Urinary bladder (tissue), 4 donors: Measurements from ENCODE around the gene ADD2. TPM values are rescaled to one million over a fixed set of nuclear protein-coding genes. Genes with fewer than 3 reads are reported as not detected.
A peak's percentile ranks its signal among the peaks of the same experiment; 100 is the strongest.
"Not testable (repeated sequence)": the region's sequence is repeated elsewhere in the genome, so short reads cannot be mapped to it uniquely, and the experiment has no call there.

Source experiments
- DNase-seq: peaks from one replicate; pipeline ENCODE4 v3.0.0-alpha.2; 2015; ENCODE audit errors: extremely low spot score
- H3K27ac ChIP-seq: one replicate; pipeline ENCODE4 v1.5.1; 2013; ENCODE audit warnings: low read depth, mild to moderate bottlenecking, moderate library complexity
- H3K36me3 ChIP-seq: one replicate; pipeline ENCODE4 v1.6.1; 2013; ENCODE audit warnings: mild to moderate bottlenecking, moderate library complexity; ENCODE audit not compliant: insufficient read depth
- H3K4me1 ChIP-seq: one replicate; pipeline ENCODE4 v1.6.1; 2013; ENCODE audit warnings: mild to moderate bottlenecking, moderate library complexity; ENCODE audit not compliant: insufficient read depth
- H3K4me3 ChIP-seq: one replicate; pipeline ENCODE4 v1.5.1; 2013; ENCODE audit warnings: low read depth, low read length
- WGBS: extraction: QIAGEN DNeasy Blood & Tissue Kit; methylation state at CpG from one replicate; pipeline ENCODE4 v1.1.7; 2013; 5-methylcytosine and 5-hydroxymethylcytosine counted together
- polyA plus RNA-seq: library from polyadenylated mRNA; stranded (reverse); fragments of 200-250 nt; gene quantifications from one replicate; pipeline ENCODE4 v1.2.3, GENCODE V29; 2013
- total RNA-seq: library from RNA; depleted of rRNA; stranded (reverse); fragments of >200 nt; gene quantifications from one replicate; pipeline ENCODE4 v1.2.3, GENCODE V29; 2014
- donor health status: healthy with polysubstance abuse.
- donor health status: healthy.

ADD2 gene
- total and polyA plus RNA-seq, 2 donors = 0.33 to 3.5 TPM

DNA sequence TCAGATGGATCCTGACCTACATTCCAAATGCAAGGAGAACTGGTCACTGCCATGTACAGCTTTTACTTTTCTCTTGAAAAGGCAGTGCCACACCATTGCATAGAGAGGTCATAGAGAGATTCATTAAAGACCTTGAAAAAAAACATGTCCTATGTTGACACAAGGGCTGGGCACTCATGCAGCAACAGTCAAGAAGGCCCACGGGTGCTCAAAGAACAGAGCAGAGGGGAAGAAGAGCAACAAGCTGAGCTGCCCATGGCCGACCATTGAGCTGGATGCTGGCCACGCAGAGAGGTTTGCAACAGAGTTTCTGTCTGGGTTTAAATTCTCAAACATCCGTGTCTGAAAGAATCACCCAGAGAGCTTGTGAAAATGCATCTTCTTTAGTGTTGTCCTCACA lies 99.1 kb downstream of the ADD2 start:
- Histone ChIP-seq H3K4me3 (no peak overlapping the region), H3K4me1 (no peaks in the 10 kb centered on the region), H3K27ac (no peak overlapping the region), H3K36me3 (no peaks in the 10 kb centered on the region)
- WGBS = 83% methylated on average over 4 of the region's 4 CpGs
- no peak for DNase-seq

DNA sequence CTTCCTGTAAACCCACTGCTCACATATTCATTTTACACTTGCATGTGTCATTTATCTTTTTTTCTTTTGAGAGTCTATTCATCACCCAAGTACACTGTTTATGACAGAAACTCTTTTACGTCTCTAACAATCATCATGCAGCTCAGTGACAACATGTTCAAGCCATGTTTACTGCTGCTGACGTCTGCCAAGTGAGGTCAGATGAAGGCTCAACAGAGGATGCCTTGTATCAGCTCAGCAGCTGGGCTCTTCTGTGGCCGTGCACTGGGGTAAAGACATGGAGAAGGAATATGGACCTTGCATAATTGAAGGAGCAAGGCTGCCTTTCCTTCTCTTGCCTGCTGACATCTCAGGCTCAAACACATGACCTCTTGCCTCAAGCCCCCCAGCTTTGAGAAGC lies 99.6 kb downstream of the ADD2 start:
- H3K4me3 ChIP-seq = no peak overlapping the region
- H3K36me3 ChIP-seq = no peaks in the 10 kb centered on the region
- DNase-seq = no peak
- H3K4me1 ChIP-seq = no peaks in the 10 kb centered on the region
- no peak overlapping the region for H3K27ac ChIP-seq
- WGBS = 54% methylated on average over 3 of the region's 3 CpGs

DNA sequence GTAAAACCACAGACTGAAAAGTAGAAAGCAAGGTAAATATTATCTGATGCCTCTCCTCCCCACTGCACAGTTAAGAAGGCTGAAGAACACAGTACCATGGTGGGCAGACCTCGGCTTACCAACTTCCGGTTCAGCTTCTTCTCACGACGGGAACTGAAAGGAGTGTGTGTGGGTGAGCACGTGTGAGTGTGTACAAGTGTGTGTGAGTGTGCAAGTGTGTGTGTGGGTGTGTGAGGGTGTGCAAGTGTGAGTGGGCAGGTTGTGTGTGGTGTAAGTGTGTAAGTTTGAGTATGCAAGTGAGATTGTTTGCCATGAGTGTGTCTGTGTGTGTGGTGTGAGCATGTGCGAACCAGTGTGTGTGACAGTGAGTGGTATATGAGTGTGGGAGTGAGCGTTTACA lies 103.5 kb downstream of the ADD2 start:
- WGBS = 75% methylated on average over 7 of the region's 7 CpGs
- no peak for DNase-seq
- no peaks in the 10 kb centered on the region for H3K36me3 ChIP-seq
- H3K4me1 ChIP-seq = no peaks in the 10 kb centered on the region
- H3K27ac ChIP-seq = no peak overlapping the region
- no peak overlapping the region for H3K4me3 ChIP-seq

- Histone ChIP-seq H3K36me3 (no peaks in the 10 kb centered on the region), H3K27ac (no peak overlapping the region), H3K4me1 (no peaks in the 10 kb centered on the region), H3K4me3 (no peak overlapping the region)
- WGBS = 83% methylated on average over 10 of the region's 10 CpGs
- no peak for DNase-seq
Observed at GRCh38 chr2:70663411-70663810, 104.6 kb downstream of the ADD2 start.

GRCh38 chr2:70659551-70659950 lies 108.4 kb downstream of the ADD2 start:
- no peak overlapping the region for H3K27ac ChIP-seq
- no peak overlapping the region for H3K4me3 ChIP-seq
- H3K36me3 ChIP-seq = no peaks in the 10 kb centered on the region
- 82% methylated on average over 5 of the region's 5 CpGs for WGBS
- no peaks in the 10 kb centered on the region for H3K4me1 ChIP-seq
- DNase-seq = no peak

GRCh38 chr2:70658476-70658875 lies 109.5 kb downstream of the ADD2 start:
- DNase-seq = no peak
- Histone ChIP-seq H3K4me3 (no peak overlapping the region), H3K4me1 (no peaks in the 10 kb centered on the region), H3K27ac (no peak overlapping the region), H3K36me3 (no peaks in the 10 kb centered on the region)
- 49% methylated on average over 2 of the region's 2 CpGs for WGBS

DNA sequence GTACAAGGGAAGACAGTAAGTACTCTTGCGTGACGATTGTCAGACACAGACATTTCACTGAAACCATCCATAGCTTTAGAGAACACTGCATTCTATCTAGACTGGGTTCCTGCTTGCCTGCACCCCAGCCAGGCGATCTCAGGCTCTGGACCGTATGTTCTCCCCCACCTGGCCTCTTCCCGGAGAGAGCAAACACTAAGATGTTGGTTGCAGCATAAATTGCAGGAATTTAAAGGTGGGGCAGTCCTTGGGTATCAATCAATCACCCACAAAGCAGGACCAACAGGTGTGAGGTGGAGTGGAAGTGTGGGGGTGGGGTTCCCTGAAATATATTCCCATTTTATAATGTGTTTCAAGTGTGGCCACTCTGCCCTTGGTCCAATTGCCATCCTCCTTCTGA lies 110.8 kb downstream of the ADD2 start:
- no peak overlapping the region for H3K27ac ChIP-seq
- 55% methylated on average over 5 of the region's 5 CpGs for WGBS
- no peaks in the 10 kb centered on the region for H3K36me3 ChIP-seq
- H3K4me1 ChIP-seq = no peaks in the 10 kb centered on the region
- DNase-seq = no peak
- H3K4me3 ChIP-seq = no peak overlapping the region

DNA sequence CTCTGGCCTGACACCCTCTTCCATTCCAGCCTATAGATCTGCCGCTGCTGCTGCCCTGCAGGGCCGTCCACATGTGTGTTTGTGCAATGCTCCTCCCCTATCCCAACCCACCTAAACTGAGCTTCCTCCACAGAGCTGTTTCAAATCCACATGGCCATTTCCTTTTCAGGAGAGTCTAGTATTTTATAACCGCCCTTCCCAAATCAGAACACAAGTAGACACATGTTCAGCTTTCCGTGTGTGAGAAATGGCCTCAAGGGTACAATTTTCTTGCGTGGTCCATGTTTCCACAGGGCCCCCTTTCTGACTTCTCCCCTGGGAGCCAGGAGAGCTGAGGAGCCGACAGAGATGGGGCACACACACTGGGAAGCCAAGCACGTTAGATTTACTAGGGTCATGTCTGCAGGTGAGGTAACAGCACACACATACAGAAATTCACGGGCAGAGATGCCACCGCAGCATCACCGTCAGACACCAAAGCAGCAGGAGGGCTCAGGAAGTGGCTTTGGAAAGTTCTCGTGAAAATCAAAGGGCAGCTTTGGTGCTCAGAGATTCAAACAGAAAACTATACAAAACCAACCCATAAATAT lies 111.5 kb downstream of the ADD2 start:
- Histone ChIP-seq H3K27ac (no peak overlapping the region), H3K4me1 (no peaks in the 10 kb centered on the region), H3K4me3 (no peak overlapping the region), H3K36me3 (no peaks in the 10 kb centered on the region)
- WGBS = 68% methylated on average over 11 of the region's 11 CpGs
- DNase-seq = no peak

DNA sequence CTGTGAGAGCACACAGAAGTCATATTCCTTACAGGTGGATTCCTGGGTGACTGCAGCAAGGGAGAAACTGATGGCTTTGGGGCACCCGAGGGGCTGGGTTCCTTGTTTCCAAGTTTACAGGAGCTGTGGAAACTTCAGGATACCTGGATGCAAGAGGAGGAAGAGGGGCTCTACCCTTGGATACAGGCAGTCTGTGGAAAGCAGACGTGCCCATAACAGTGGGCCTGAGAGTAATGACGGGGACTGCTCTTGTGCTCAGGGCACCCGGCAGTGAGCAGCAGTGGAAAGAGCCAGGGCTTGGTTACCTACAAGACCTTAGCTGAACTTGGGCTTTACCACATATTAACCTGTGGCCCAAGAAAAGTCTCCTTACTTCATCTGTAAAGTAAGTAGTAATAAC lies 112.2 kb downstream of the ADD2 start:
- no peak overlapping the region for H3K4me3 ChIP-seq
- no peak for DNase-seq
- H3K4me1 ChIP-seq = no peaks in the 10 kb centered on the region
- H3K27ac ChIP-seq = no peak overlapping the region
- H3K36me3 ChIP-seq = no peaks in the 10 kb centered on the region
- WGBS = 78% methylated on average over 4 of the region's 4 CpGs

- not testable (repeated sequence) for H3K27ac ChIP-seq, H3K4me3 ChIP-seq, H3K36me3 ChIP-seq, DNase-seq, H3K4me1 ChIP-seq
- WGBS = 59% methylated on average over 6 of the region's 6 CpGs
Observed at GRCh38 chr2:70655211-70655610, 112.8 kb downstream of the ADD2 start.

- Histone ChIP-seq H3K27ac (no peak overlapping the region), H3K36me3 (no peaks in the 10 kb centered on the region), H3K4me1 (no peaks in the 10 kb centered on the region), H3K4me3 (no peak overlapping the region)
- WGBS = 88% methylated on average over 2 of the region's 2 CpGs
- no peak for DNase-seq
Observed at GRCh38 chr2:70651727-70652126, 116.3 kb downstream of the ADD2 start.

DNA sequence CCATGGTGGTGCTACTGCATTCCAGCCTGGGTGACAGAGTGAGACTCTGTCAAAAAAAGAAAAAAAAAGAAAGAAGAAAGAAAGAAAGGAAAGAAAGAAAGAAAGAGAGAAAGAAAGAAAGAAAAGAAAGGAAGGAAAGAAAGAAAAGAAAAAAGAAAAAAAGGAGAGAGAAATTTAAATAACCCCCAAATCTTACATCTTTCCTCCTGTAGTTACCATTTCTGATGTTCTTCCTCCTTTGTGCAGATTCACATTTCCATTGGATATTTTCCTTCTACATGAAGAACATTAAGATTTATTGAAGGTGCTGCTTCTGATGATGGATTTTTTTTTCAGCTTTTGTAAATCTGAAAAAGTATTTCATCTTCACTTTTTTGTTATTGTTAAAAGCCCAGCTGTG lies 117.0 kb downstream of the ADD2 start:
- no peaks in the 10 kb centered on the region for H3K4me1 ChIP-seq
- DNase-seq = no peak
- no peaks in the 10 kb centered on the region for H3K36me3 ChIP-seq
- H3K27ac ChIP-seq = no peak overlapping the region
- no peak overlapping the region for H3K4me3 ChIP-seq

DNA sequence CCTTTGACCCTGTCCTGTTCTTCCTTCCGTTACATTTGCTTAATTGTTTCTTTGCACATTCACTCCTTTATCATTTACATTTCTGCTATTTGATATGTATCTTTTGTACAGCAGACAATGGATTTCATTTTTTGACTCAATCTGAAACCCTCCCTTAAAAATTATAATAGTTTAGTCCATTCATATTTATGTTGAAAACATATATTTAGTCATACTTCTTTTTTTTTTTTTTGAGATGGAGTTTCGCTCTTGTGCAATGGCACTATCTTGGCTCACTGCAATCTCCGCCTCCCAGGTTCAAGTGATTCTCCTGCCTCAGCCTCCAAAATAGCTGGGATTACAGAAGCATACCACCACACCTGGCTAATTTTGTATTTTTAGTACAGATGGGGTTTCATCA lies 119.0 kb downstream of the ADD2 start:
- WGBS = 93% methylated on average over 3 of the region's 3 CpGs
- no peak for DNase-seq

DNA sequence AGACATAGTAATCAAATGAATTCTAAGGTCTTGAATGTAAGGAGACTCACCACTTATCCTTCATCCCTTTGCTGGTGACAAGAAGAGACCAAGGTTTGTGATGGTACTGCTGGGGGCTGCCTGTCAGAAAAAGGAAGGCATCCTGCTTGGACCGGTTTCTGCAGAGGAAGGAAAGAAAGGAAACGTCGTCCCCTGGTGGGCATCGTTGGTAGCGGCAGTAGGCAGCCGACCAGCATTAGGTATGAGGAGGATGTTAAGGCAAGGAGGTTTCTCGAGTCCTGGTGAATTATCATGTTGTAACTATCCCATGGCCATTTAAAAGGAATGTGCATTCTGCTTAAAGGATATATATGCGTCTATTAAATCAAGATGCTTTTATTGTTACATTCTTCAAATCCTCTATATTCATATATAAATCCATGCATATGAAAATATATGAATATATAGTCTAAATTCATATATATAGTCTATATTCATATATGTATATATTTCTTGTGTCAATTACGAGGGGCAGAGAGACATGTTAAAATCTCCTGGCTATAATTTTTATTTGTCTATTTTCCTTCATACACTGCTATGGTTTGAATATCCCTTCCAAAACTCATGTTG lies 120.0 kb downstream of the ADD2 start:
- WGBS = 4% methylated on average over 9 of the region's 9 CpGs
- Histone ChIP-seq H3K4me1 (no peaks in the 10 kb centered on the region), H3K27ac (no peak overlapping the region), H3K4me3 (no peak overlapping the region), H3K36me3 (no peaks in the 10 kb centered on the region)
- DNase-seq = peak; percentile 25

More for the DNA sequence above, 119.0 kb downstream of the ADD2 start:
- no peaks in the 10 kb centered on the region for H3K36me3 ChIP-seq
- no peak overlapping the region for H3K4me3 ChIP-seq
- no peak overlapping the region for H3K27ac ChIP-seq
- no peaks in the 10 kb centered on the region for H3K4me1 ChIP-seq

- no peak for DNase-seq
- WGBS = 57% methylated on average over 5 of the region's 5 CpGs
- no peaks in the 10 kb centered on the region for H3K36me3 ChIP-seq
- H3K4me1 ChIP-seq = no peaks in the 10 kb centered on the region
- no peak overlapping the region for H3K27ac ChIP-seq
- no peak overlapping the region for H3K4me3 ChIP-seq
Observed at GRCh38 chr2:70646420-70646818, 121.6 kb downstream of the ADD2 start.
